Tibial nerve (tissue), 4 donors: ENCODE data around the gene GRM7.

Experiments
- CTCF ChIP-seq, 5 experiments: fragments of 200-600 bp in 3 of 5; fragments of 450-650 bp in 2 of 5; sonication (generic) in 3 of 5; IDR thresholded peaks; one replicate each; pipeline ENCODE4 v1.5.1; 2016 to 2019; ENCODE audit warnings: antibody characterized with exemption in 5 of 5, mild to moderate bottlenecking in 3 of 5, moderate library complexity in 2 of 5
- EP300 ChIP-seq, 2 donors: sonication (generic); formaldehyde crosslinking; IDR thresholded peaks; one replicate each; pipeline ENCODE4 v1.6.1; 2017; ENCODE audit warnings: antibody characterized with exemption in 2 of 2, mild to moderate bottlenecking in 1 of 2

GRCh38 chr3:7684182-7684715, 823.3 kb downstream of the GRM7 start:
- TF ChIP-seq CTCF (IDR thresholded peaks at IDR 0.05): no peak
- no peak for TF ChIP-seq EP300 (IDR thresholded peaks at IDR 0.05)
